ENCODE measurements around the gene NLRP3. TPM values are rescaled to one million over a fixed set of nuclear protein-coding genes. Genes with fewer than 3 reads are reported as not detected.
"Not testable (repeated sequence)": the region's sequence is repeated elsewhere in the genome, so short reads cannot be mapped to it uniquely, and the experiment has no call there.

The NLRP3 gene
- total and polyA plus RNA-seq, 2 of the 13 experiments (the other 11 are each of a cell fraction or from before 2014, with no cell fraction given): not detected

DNA sequence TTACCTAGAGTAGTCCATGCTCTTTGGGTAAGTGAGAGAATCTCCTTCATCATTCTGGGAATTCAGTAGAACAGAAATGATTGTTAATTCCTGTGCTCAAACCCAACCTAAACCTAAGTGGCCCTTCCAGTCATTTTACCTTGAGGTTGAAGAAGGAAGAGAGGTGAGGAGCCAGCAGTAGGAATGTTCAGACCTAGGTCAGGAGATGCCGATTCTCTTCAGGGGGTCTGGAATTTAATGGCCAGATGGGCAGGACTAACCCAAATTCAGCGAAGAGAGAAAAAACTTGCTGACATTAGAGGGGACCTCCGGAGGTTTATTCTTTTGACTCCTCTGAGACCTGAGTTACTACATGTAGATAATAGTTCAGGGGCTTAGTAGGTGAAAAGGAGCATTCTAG is 58.4 kb downstream of the NLRP3 start (continued):
- no peak for TF ChIP-seq E2F5 (CRISPR knock-in tag; conservative IDR thresholded peaks at IDR 0.05)

DNA sequence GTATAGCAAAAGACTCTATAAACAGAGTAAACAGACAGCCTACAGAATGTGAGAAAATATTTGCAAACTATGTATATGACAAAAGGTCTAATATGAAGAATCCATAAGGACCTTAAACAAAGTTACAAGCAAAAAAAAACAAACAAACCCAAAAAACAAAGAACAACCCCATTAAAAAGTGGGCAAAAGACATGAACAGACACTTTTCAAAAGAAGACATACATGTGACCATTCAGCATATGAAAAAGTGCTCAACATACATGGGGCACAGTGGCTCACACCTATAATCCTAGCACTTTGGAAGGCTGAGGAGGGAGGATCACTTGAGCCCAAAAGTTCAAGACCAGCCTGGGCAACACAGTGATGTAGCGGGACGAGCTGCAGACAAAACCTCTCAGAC is 59.8 kb downstream of the NLRP3 start:
- intact Hi-C loops (cut with micrococcal nuclease; ENCODE audit: unreplicated experiment): no loop called here
- in situ Hi-C loops (cut with HindIII; ENCODE audit: extremely low pct_ligation_motif_present, low pct_unique_long_range_greater_than_20kb): no loop called here

GRCh38 chr1:247476328-247477058 is 60.5 kb downstream of the NLRP3 start:
- DNase-seq (ENCODE audit: low spot score); BruUV-seq (replicated peaks); H3K4me2 ChIP-seq (ENCODE audit: low read depth, low read length); H2AFZ ChIP-seq (ENCODE audit: low read length); FAIRE-seq; H3K4me1 ChIP-seq (ENCODE audit: insufficient read depth, low read length); H3K4me3 ChIP-seq (replicated peaks in 1 of 3; ENCODE audit: insufficient read depth in 1 of 3, low read depth in 2 of 3, low read length in 3 of 3); H3K79me2 ChIP-seq (ENCODE audit: insufficient read depth, low read length); H3K9me3 ChIP-seq (ENCODE audit: low read length); H3K9ac ChIP-seq (ENCODE audit: insufficient read depth, low read depth, low read length); ATAC-seq; H3K27me3 ChIP-seq (ENCODE audit: control insufficient read depth in 1 of 2, insufficient read depth in 2 of 2, low read length in 2 of 2); POLR2A ChIA-PET; CTCF ChIA-PET (ENCODE audit: low intra/inter-chr PET ratio, low total read pairs); H3K36me3 ChIP-seq (replicated peaks in 1 of 2; ENCODE audit: control insufficient read depth in 1 of 2, insufficient read depth in 2 of 2, low read length in 2 of 2); H4K20me1 ChIP-seq (ENCODE audit: insufficient read depth, low read length); intact Hi-C loops (cut with micrococcal nuclease; ENCODE audit: unreplicated experiment); H3K27ac ChIP-seq (ENCODE audit: extremely low read length, insufficient read depth, low read length); in situ Hi-C loops (cut with HindIII; ENCODE audit: extremely low pct_ligation_motif_present, low pct_unique_long_range_greater_than_20kb): not testable (repeated sequence)
- 54% methylated on average over 6 of the region's 6 CpGs for WGBS (ENCODE audit: low lambda C conversion rate)

More for the DNA sequence above, 59.8 kb downstream of the NLRP3 start:
- Histone ChIP-seq H3K4me1 (ENCODE audit: insufficient read depth, low read length) (no peaks in the 10 kb centered on the region; the same call in 1 of the 2 replicates), H3K27me3 (ENCODE audit: control insufficient read depth in 1 of 2, insufficient read depth in 2 of 2, low read length in 2 of 2) (peaks cover 0 to 6% of the 10 kb centered on the region in 2 experiments; a peak in 1 of 5 replicates), H3K4me2 (ENCODE audit: low read depth, low read length) (no peak overlapping the region), H3K9me3 (ENCODE audit: low read length) (no peaks in the 10 kb centered on the region), H4K20me1 (ENCODE audit: insufficient read depth, low read length) (no peaks in the 10 kb centered on the region), H3K36me3 (replicated peaks in 1 of 2; ENCODE audit: control insufficient read depth in 1 of 2, insufficient read depth in 2 of 2, low read length in 2 of 2) (no peaks in the 10 kb centered on the region), H3K9ac (ENCODE audit: insufficient read depth, low read depth, low read length) (no peak overlapping the region), H3K27ac (ENCODE audit: extremely low read length, insufficient read depth, low read length) (no peak overlapping the region), H3K79me2 (ENCODE audit: insufficient read depth, low read length) (no peaks in the 10 kb centered on the region), H2AFZ (ENCODE audit: low read length) (no peak overlapping the region), H3K4me3 (replicated peaks in 1 of 3; ENCODE audit: insufficient read depth in 1 of 3, low read depth in 2 of 3, low read length in 3 of 3) (no peak overlapping the region)
- no peak for ATAC-seq
- ChIA-PET POLR2A (no interaction called here), CTCF (ENCODE audit: low intra/inter-chr PET ratio, low total read pairs) (no interaction called here)
- 5% methylated on average over 2 of the region's 2 CpGs for WGBS (ENCODE audit: low lambda C conversion rate)
- no peak for DNase-seq (ENCODE audit: low spot score)
- TF ChIP-seq REPIN1 (CRISPR knock-in tag; IDR thresholded peaks at IDR 0.05; ENCODE audit: borderline replicate concordance, low read depth) (no peak), RFXANK (CRISPR knock-in tag; IDR thresholded peaks at IDR 0.05) (no peak), ZNF773 (CRISPR knock-in tag; IDR thresholded peaks at IDR 0.05; ENCODE audit: borderline replicate concordance) (no peak), HNF4G (IDR thresholded peaks at IDR 0.05; ENCODE audit: borderline replicate concordance, low read depth, low read length) (no peak), HNF4G (CRISPR knock-in tag; IDR thresholded peaks at IDR 0.05; ENCODE audit: borderline replicate concordance, low read depth) (no peak)
- TF ChIP-seq, protein P1, sequence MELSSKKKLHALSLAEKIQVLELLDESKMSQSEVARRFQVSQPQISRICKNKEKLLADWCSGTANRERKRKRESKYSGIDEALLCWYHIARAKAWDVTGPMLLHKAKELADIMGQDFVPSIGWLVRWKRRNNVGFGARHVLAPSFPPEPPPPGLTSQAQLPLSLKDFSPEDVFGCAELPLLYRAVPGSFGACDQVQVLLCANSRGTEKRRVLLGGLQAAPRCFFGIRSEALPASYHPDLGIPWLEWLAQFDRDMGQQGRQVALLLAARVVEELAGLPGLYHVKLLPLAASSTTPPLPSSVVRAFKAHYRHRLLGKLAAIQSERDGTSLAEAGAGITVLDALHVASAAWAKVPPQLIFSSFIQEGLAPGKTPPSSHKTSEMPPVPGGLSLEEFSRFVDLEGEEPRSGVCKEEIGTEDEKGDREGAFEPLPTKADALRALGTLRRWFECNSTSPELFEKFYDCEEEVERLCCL (CRISPR knock-in tag; IDR thresholded peaks at IDR 0.05; ENCODE audit: borderline replicate concordance): no peak
- TF ChIP-seq, protein P2, sequence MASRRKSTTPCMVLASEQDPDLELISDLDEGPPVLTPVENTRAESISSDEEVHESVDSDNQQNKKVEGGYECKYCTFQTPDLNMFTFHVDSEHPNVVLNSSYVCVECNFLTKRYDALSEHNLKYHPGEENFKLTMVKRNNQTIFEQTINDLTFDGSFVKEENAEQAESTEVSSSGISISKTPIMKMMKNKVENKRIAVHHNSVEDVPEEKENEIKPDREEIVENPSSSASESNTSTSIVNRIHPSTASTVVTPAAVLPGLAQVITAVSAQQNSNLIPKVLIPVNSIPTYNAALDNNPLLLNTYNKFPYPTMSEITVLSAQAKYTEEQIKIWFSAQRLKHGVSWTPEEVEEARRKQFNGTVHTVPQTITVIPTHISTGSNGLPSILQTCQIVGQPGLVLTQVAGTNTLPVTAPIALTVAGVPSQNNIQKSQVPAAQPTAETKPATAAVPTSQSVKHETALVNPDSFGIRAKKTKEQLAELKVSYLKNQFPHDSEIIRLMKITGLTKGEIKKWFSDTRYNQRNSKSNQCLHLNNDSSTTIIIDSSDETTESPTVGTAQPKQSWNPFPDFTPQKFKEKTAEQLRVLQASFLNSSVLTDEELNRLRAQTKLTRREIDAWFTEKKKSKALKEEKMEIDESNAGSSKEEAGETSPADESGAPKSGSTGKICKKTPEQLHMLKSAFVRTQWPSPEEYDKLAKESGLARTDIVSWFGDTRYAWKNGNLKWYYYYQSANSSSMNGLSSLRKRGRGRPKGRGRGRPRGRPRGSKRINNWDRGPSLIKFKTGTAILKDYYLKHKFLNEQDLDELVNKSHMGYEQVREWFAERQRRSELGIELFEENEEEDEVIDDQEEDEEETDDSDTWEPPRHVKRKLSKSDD (CRISPR knock-in tag; IDR thresholded peaks at IDR 0.05; ENCODE audit: low read depth): no peak
- BruUV-seq (replicated peaks): no TSS peak
- no peak for FAIRE-seq

All from HepG2 (cell line).